SK-N-SH treated with all-trans-retinoic acid at 6 μM for 48 hours (cell line): Measurements from ENCODE around the gene IDH3G.

ENCODE experiments used
- BACH2 ChIP-seq: fragments of 250-450 bp; sonication (Bioruptor Pico); IDR thresholded peaks from 2 replicates; pipeline ENCODE4 v1.9.0; 2021; ENCODE audit warnings: mild to moderate bottlenecking, borderline replicate concordance
- CSDC2 ChIP-seq: fragments of 250-450 bp; sonication (Bioruptor Pico); IDR thresholded peaks from 2 replicates; pipeline ENCODE4 v1.5.0; 2020; ENCODE audit warnings: mild to moderate bottlenecking, moderate library complexity
- GLIS3 ChIP-seq: fragments of 250-450 bp; sonication (Bioruptor Pico); IDR thresholded peaks from 2 replicates; pipeline ENCODE4 v1.5.0; 2020; ENCODE audit warnings: mild to moderate bottlenecking, moderate library complexity
- RARB ChIP-seq: fragments of 250-450 bp; sonication (Bioruptor Pico); IDR thresholded peaks from 2 replicates; pipeline ENCODE4 v1.8.0; 2021; ENCODE audit warnings: mild to moderate bottlenecking, moderate library complexity
- ZC3H10 ChIP-seq: fragments of 250-450 bp; sonication (Bioruptor Pico); IDR thresholded peaks from 2 replicates; pipeline ENCODE4 v1.5.1; 2021; ENCODE audit warnings: mild to moderate bottlenecking, moderate library complexity
- ZNF70 ChIP-seq: fragments of 450-650 bp; formaldehyde crosslinking; IDR thresholded peaks from 2 replicates; pipeline ENCODE4 v1.5.0; 2020; ENCODE audit warnings: mild to moderate bottlenecking, moderate library complexity
- TF ChIP-seq, protein P1 (sequence below): fragments of 250-450 bp; sonication (Bioruptor Pico); IDR thresholded peaks from 2 replicates; pipeline ENCODE4 v1.5.1; 2020; ENCODE audit warnings: low read depth, mild to moderate bottlenecking, moderate library complexity
- TF ChIP-seq, protein P2 (sequence below): fragments of 250-450 bp; sonication (Bioruptor Pico); IDR thresholded peaks from 2 replicates; pipeline ENCODE4 v1.8.0; 2020; ENCODE audit warnings: mild to moderate bottlenecking, moderate library complexity, borderline replicate concordance

DNA sequence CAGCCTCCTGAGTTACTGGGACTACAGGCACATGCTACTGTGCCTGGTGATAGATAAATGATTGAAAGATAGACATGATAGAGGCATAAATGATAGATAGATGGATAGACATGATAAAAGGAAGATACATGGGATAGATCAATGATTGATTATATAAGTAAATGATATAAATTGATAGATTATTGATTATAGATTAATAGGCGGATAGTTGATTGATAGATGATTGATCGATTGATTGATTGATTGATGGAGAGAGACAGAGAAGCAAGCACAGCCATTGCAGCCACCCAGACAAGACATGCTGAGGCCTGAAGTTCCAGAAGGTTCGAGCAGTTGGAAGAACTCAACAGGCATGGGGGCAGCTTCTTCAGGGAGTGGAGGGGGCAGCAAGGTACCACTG is 47.8 kb downstream of the IDH3G start:
- no peak for TF ChIP-seq GLIS3 (CRISPR knock-in tag)
- TF ChIP-seq, protein P1, sequence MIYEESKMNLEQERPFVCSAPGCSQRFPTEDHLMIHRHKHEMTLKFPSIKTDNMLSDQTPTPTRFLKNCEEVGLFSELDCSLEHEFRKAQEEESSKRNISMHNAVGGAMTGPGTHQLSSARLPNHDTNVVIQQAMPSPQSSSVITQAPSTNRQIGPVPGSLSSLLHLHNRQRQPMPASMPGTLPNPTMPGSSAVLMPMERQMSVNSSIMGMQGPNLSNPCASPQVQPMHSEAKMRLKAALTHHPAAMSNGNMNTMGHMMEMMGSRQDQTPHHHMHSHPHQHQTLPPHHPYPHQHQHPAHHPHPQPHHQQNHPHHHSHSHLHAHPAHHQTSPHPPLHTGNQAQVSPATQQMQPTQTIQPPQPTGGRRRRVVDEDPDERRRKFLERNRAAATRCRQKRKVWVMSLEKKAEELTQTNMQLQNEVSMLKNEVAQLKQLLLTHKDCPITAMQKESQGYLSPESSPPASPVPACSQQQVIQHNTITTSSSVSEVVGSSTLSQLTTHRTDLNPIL (CRISPR knock-in tag), result no peak
- TF ChIP-seq RARB, result no peak
- TF ChIP-seq BACH2 (CRISPR knock-in tag), result no peak
- TF ChIP-seq ZC3H10, result no peak
- TF ChIP-seq, protein P2, sequence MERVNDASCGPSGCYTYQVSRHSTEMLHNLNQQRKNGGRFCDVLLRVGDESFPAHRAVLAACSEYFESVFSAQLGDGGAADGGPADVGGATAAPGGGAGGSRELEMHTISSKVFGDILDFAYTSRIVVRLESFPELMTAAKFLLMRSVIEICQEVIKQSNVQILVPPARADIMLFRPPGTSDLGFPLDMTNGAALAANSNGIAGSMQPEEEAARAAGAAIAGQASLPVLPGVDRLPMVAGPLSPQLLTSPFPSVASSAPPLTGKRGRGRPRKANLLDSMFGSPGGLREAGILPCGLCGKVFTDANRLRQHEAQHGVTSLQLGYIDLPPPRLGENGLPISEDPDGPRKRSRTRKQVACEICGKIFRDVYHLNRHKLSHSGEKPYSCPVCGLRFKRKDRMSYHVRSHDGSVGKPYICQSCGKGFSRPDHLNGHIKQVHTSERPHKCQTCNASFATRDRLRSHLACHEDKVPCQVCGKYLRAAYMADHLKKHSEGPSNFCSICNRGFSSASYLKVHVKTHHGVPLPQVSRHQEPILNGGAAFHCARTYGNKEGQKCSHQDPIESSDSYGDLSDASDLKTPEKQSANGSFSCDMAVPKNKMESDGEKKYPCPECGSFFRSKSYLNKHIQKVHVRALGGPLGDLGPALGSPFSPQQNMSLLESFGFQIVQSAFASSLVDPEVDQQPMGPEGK (CRISPR knock-in tag), result no peak
- no peak for TF ChIP-seq ZNF70 (CRISPR knock-in tag)
- TF ChIP-seq CSDC2 (CRISPR knock-in tag), result no peak
